HG02970 (cell line): ENCODE data around the gene GALNT18.

Experiments
- ATAC-seq: cut with Tn5 transposase; IDR thresholded peaks from one replicate; pipeline ENCODE4 v1.9.1; 2021; ENCODE audit warnings: mild to moderate bottlenecking, moderate library complexity, moderate number of reproducible peaks; ENCODE audit not compliant: unreplicated experiment, low FRiP score

Gene GALNT18

DNA sequence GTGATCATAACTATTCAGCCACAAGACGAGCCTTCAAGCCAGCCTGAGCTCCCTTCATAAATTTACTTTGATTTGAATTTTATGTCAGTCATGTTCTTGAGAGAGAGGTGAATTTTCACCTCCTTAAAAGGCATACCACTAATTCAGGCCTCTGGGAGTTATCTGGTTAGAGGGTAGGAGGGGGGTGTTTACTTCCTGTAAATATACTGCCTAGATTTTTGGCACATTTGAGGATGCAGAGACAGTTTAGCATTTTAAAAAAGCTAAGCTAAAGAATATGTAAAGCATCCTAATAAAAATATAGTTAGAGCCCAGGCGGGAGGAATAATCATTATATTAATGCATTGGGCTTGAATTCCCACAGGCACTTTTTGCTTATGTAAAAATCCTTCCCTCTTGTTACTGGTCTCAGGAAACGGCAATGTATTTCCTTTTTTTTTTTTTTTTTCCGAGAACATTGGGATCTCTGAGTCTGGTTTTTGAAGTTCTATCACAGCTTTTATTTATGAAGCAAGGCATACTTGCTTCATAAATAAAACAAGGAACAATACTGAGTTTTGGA is 385.2 kb downstream of the GALNT18 start:
- no peak for ATAC-seq

DNA sequence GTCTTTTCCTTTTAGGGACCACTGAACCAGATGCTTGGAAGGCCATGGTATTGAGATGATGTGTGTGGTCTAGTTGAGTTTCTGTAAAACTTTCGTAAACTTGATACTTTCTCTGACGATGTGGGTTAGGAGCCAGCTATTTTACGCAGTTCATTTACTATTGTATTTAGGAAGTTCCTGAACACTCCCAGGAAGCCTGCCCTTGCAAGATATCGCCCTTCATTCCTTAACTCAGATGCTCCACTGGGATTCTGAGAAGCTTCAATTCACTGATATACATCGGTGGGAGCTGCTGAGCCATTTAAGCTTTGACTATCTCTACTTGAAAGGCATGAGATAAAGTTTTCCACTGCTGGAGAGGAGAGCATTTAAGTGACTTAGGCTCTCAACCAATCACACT is 390.0 kb downstream of the GALNT18 start:
- no peak for ATAC-seq

GRCh38 chr11:11230802-11231562 is 390.8 kb downstream of the GALNT18 start:
- ATAC-seq: no peak

- ATAC-seq: no peak
Observed at GRCh38 chr11:11230087-11230486, 391.7 kb downstream of the GALNT18 start.

DNA sequence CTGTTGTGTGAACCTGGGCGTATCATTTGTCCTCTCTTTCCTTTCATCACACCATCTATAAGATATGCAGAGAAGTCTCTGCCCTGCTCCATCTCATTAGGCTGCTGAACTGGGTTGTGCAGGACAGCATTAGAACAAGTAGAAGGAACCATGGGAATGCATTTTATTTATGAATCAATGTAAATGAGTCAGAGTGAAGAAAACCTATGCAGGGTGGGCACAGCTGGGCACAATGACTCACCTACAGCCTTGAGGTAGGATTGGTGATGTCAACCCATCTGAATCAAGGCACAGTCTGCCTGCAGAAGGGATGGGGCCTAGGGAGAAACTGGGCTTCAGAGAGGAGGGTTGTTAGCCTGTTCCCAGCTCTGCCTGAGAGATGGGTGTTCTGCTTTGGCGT is 392.2 kb downstream of the GALNT18 start:
- ATAC-seq: no peak

- no peak for ATAC-seq
Observed at GRCh38 chr11:11227296-11228085, 394.3 kb downstream of the GALNT18 start.
